ENCODE results near the gene KCNJ4. TPM values are rescaled to one million over a fixed set of nuclear protein-coding genes. Genes with fewer than 3 reads are reported as not detected.
"Not testable (repeated sequence)": the region's sequence is repeated elsewhere in the genome, so short reads cannot be mapped to it uniquely, and the experiment has no call there.

The KCNJ4 gene
- polyA plus RNA-seq, 1 donor (not counting 4 experiments of a cell fraction or from before 2014, with no cell fraction given), result not detected

GRCh38 chr22:38397189-38398085, 57.6 kb downstream of the KCNJ4 start:
- H3K9ac ChIP-seq (ENCODE audit: control insufficient read depth, extremely low read depth, insufficient read depth, low read length), result peak overlapping the region; percentile 83
- H3K79me2 ChIP-seq (ENCODE audit: control insufficient read depth, insufficient read depth, low read length), result peaks cover 36% of the 10 kb centered on the region
- peaks cover 9% of the 10 kb centered on the region for H3K4me1 ChIP-seq (ENCODE audit: control insufficient read depth, extremely low read depth, insufficient read depth, low read length)
- H3K9me1 ChIP-seq (ENCODE audit: control insufficient read depth, extremely low read depth, insufficient read depth, low read length), result no peaks in the 10 kb centered on the region
- no peaks in the 10 kb centered on the region for H3K36me3 ChIP-seq (ENCODE audit: control insufficient read depth in 2 of 2, extremely low read depth in 1 of 2, insufficient read depth in 2 of 2, low read length in 2 of 2)
- H3K27ac ChIP-seq (ENCODE audit: control insufficient read depth, insufficient read depth, low read length), result peak overlapping the region; percentile 78
- H2AFZ ChIP-seq (ENCODE audit: control insufficient read depth, low read length), result peak overlapping the region; percentile 5
- H4K20me1 ChIP-seq (ENCODE audit: control insufficient read depth, extremely low read depth, insufficient read depth, low read length), result no peaks in the 10 kb centered on the region
- no peak for FAIRE-seq
- H3K4me3 ChIP-seq (ENCODE audit: control insufficient read depth in 2 of 3, extremely low read depth in 1 of 3, insufficient read depth in 2 of 3, low read depth in 1 of 3, low read length in 3 of 3), result peak overlapping the region; percentile 68 to 81 (median 79)
- no peak for DNase-seq (ENCODE audit: low read depth, low spot score)
- dilution Hi-C loops (cut with MboI; ENCODE audit: extremely low pct_ligation_motif_present, low sequenced_read_pairs), result no loop called here
- H3K27me3 ChIP-seq (ENCODE audit: control insufficient read depth, extremely low read depth, insufficient read depth, low read length), result peaks cover 7% of the 10 kb centered on the region
- H3K9me3 ChIP-seq (ENCODE audit: control insufficient read depth, low read depth, low read length), result no peaks in the 10 kb centered on the region
- H3K4me2 ChIP-seq (ENCODE audit: control insufficient read depth, extremely low read depth, insufficient read depth, low read depth, low read length), result peak overlapping the region; percentile 76
- TF ChIP-seq CTCF (optimal IDR thresholded peaks at IDR 0.05 in 1 of 3, IDR thresholded peaks at IDR 0.05 in 1 of 3, conservative IDR thresholded peaks at IDR 0.05 in 1 of 3; ENCODE audit: extremely low read depth in 1 of 3, insufficient read depth in 2 of 3, low read length in 3 of 3) (no peak), EZH2 (IDR thresholded peaks at IDR 0.05; ENCODE audit: low read length) (no peak)

- H4K20me1 ChIP-seq (ENCODE audit: control insufficient read depth, extremely low read depth, insufficient read depth, low read length); DNase-seq (ENCODE audit: low read depth, low spot score); H3K27me3 ChIP-seq (ENCODE audit: control insufficient read depth, extremely low read depth, insufficient read depth, low read length); H3K36me3 ChIP-seq (ENCODE audit: control insufficient read depth in 2 of 2, extremely low read depth in 1 of 2, insufficient read depth in 2 of 2, low read length in 2 of 2); H3K9me3 ChIP-seq (ENCODE audit: control insufficient read depth, low read depth, low read length); H2AFZ ChIP-seq (ENCODE audit: control insufficient read depth, low read length); FAIRE-seq; H3K4me1 ChIP-seq (ENCODE audit: control insufficient read depth, extremely low read depth, insufficient read depth, low read length); H3K9me1 ChIP-seq (ENCODE audit: control insufficient read depth, extremely low read depth, insufficient read depth, low read length); dilution Hi-C loops (cut with MboI; ENCODE audit: extremely low pct_ligation_motif_present, low sequenced_read_pairs): not testable (repeated sequence)
- H3K27ac ChIP-seq (ENCODE audit: control insufficient read depth, insufficient read depth, low read length), result peak overlapping the region; percentile 78
- H3K9ac ChIP-seq (ENCODE audit: control insufficient read depth, extremely low read depth, insufficient read depth, low read length), result peak overlapping the region; percentile 83
- peak overlapping the region; percentile 76 for H3K4me2 ChIP-seq (ENCODE audit: control insufficient read depth, extremely low read depth, insufficient read depth, low read depth, low read length)
- peak overlapping the region; percentile 46 to 81 (median 68) for H3K4me3 ChIP-seq (ENCODE audit: control insufficient read depth in 2 of 3, extremely low read depth in 1 of 3, insufficient read depth in 2 of 3, low read depth in 1 of 3, low read length in 3 of 3)
- peaks cover 41% of the 10 kb centered on the region for H3K79me2 ChIP-seq (ENCODE audit: control insufficient read depth, insufficient read depth, low read length)
These were observed 58.4 kb downstream of the KCNJ4 start for GRCh38 chr22:38396440-38397069.

- H3K4me1 ChIP-seq (ENCODE audit: control insufficient read depth, extremely low read depth, insufficient read depth, low read length); H3K9me3 ChIP-seq (ENCODE audit: control insufficient read depth, low read depth, low read length); H3K27ac ChIP-seq (ENCODE audit: control insufficient read depth, insufficient read depth, low read length); FAIRE-seq; dilution Hi-C loops (cut with MboI; ENCODE audit: extremely low pct_ligation_motif_present, low sequenced_read_pairs); DNase-seq (ENCODE audit: low read depth, low spot score); H3K36me3 ChIP-seq (ENCODE audit: control insufficient read depth in 2 of 2, extremely low read depth in 1 of 2, insufficient read depth in 2 of 2, low read length in 2 of 2); H3K4me3 ChIP-seq (ENCODE audit: control insufficient read depth in 2 of 3, extremely low read depth in 1 of 3, insufficient read depth in 2 of 3, low read depth in 1 of 3, low read length in 3 of 3); H4K20me1 ChIP-seq (ENCODE audit: control insufficient read depth, extremely low read depth, insufficient read depth, low read length); H3K9ac ChIP-seq (ENCODE audit: control insufficient read depth, extremely low read depth, insufficient read depth, low read length); H2AFZ ChIP-seq (ENCODE audit: control insufficient read depth, low read length); H3K27me3 ChIP-seq (ENCODE audit: control insufficient read depth, extremely low read depth, insufficient read depth, low read length); H3K9me1 ChIP-seq (ENCODE audit: control insufficient read depth, extremely low read depth, insufficient read depth, low read length): not testable (repeated sequence)
- H3K79me2 ChIP-seq (ENCODE audit: control insufficient read depth, insufficient read depth, low read length), result peaks cover 46% of the 10 kb centered on the region
- peak overlapping the region; percentile 76 for H3K4me2 ChIP-seq (ENCODE audit: control insufficient read depth, extremely low read depth, insufficient read depth, low read depth, low read length)
These were observed 59.1 kb downstream of the KCNJ4 start for GRCh38 chr22:38395944-38396343.

- H3K9me3 ChIP-seq (ENCODE audit: control insufficient read depth, low read depth, low read length); H2AFZ ChIP-seq (ENCODE audit: control insufficient read depth, low read length); H3K4me1 ChIP-seq (ENCODE audit: control insufficient read depth, extremely low read depth, insufficient read depth, low read length); H3K36me3 ChIP-seq (ENCODE audit: control insufficient read depth in 2 of 2, extremely low read depth in 1 of 2, insufficient read depth in 2 of 2, low read length in 2 of 2); DNase-seq (ENCODE audit: low read depth, low spot score); H3K4me3 ChIP-seq (ENCODE audit: control insufficient read depth in 2 of 3, extremely low read depth in 1 of 3, insufficient read depth in 2 of 3, low read depth in 1 of 3, low read length in 3 of 3); FAIRE-seq; H3K27me3 ChIP-seq (ENCODE audit: control insufficient read depth, extremely low read depth, insufficient read depth, low read length); H3K9me1 ChIP-seq (ENCODE audit: control insufficient read depth, extremely low read depth, insufficient read depth, low read length); dilution Hi-C loops (cut with MboI; ENCODE audit: extremely low pct_ligation_motif_present, low sequenced_read_pairs); H4K20me1 ChIP-seq (ENCODE audit: control insufficient read depth, extremely low read depth, insufficient read depth, low read length): not testable (repeated sequence)
- H3K9ac ChIP-seq (ENCODE audit: control insufficient read depth, extremely low read depth, insufficient read depth, low read length), result peak overlapping the region; percentile 37
- peaks cover 54% of the 10 kb centered on the region for H3K79me2 ChIP-seq (ENCODE audit: control insufficient read depth, insufficient read depth, low read length)
- peak overlapping the region; percentile 14 for H3K27ac ChIP-seq (ENCODE audit: control insufficient read depth, insufficient read depth, low read length)
- peak overlapping the region; percentile 54 for H3K4me2 ChIP-seq (ENCODE audit: control insufficient read depth, extremely low read depth, insufficient read depth, low read depth, low read length)
These were observed 59.9 kb downstream of the KCNJ4 start for GRCh38 chr22:38394929-38395624.
